Fibroblast of villous mesenchyme (primary cell): ENCODE data around the gene RPL14. TPM values are rescaled to one million over a fixed set of nuclear protein-coding genes. Genes with fewer than 3 reads are reported as not detected.

ENCODE experiments used
- DNase-seq: peaks from one replicate; pipeline ENCODE4 v3.0.0-alpha.2; 2010; ENCODE audit warnings: low read depth
- H3K4me3 ChIP-seq: 2 replicates; pipeline ENCODE4 v1.5.1; 2011; ENCODE audit warnings: low read depth, mild to moderate bottlenecking, low read length
- total RNA-seq: library from RNA; depleted of rRNA; stranded (reverse); fragments of >200 nt; gene quantifications from 2 replicates; pipeline ENCODE4 v1.2.3, GENCODE V29; 2012
- TF ChIP-seq, protein P1 (sequence below): IDR thresholded peaks from 2 replicates; pipeline ENCODE4 v1.5.1; 2012; ENCODE audit warnings: low read depth, mild to moderate bottlenecking, low read length; ENCODE audit not compliant: insufficient read depth

The RPL14 gene
- total RNA-seq, 1 donor, result 209 TPM

DNA sequence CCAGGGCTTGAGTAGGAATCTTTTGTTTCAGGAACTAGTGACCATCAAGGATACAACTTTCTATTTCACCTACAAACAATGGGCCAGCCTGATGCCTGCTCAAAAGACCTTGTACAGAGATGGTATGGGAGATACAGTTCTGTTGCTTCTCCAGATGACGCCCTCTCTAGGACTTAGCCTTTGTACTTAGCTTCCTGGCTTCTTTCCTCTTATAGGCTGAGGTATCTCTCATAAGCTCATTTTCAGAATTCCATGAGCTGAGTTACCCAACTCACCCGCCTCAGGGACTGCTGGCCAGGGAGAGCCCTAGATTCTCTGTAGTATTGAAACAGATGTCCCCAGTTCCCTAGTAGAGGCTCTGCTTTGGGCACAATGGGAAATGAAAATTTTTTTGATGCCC lies 40.1 kb downstream of the RPL14 start:
- H3K4me3 ChIP-seq, result no peak overlapping the region
- TF ChIP-seq, protein P1, sequence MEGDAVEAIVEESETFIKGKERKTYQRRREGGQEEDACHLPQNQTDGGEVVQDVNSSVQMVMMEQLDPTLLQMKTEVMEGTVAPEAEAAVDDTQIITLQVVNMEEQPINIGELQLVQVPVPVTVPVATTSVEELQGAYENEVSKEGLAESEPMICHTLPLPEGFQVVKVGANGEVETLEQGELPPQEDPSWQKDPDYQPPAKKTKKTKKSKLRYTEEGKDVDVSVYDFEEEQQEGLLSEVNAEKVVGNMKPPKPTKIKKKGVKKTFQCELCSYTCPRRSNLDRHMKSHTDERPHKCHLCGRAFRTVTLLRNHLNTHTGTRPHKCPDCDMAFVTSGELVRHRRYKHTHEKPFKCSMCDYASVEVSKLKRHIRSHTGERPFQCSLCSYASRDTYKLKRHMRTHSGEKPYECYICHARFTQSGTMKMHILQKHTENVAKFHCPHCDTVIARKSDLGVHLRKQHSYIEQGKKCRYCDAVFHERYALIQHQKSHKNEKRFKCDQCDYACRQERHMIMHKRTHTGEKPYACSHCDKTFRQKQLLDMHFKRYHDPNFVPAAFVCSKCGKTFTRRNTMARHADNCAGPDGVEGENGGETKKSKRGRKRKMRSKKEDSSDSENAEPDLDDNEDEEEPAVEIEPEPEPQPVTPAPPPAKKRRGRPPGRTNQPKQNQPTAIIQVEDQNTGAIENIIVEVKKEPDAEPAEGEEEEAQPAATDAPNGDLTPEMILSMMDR, result no peak
- DNase-seq, result no peak

DNA sequence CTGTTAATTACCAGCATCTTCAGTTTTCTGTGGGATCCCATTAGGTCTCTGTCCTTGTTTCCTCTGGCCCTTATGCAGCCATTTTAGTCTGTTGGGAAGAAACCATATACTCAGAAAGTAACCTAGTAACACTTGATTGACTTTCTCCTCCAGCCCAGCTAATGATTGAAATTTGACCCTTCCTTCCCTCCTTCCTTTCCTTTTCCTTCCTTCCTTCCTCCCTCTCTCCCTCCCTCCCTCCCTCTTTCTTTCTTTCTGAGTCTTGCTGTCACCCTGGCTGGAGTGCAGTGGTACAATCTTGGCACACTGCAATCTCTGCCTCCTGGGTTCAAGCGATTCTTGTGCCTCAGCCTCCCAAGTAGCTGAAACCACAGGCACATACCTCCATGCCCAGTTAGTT lies 42.8 kb downstream of the RPL14 start:
- no peak overlapping the region for H3K4me3 ChIP-seq
- DNase-seq, result no peak
- TF ChIP-seq, protein P1, result no peak

DNA sequence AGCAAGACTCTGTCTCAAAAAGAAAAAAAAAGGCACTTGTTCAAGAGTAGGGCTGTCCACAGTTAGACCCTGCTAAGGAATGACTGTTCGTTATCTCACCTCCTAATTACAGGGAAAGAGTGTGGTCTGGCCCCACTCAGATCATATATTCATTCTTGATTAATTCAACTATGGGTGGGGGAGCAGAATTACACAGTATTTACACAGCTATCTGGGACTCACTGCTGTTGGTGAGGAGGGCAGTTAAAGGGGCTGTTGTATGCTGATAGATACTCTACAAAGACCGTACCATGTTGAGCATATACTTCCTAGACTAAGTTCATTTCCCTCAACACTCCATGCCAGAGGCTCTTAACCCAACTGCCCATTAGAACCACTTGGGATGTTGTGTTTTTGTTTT lies 44.9 kb downstream of the RPL14 start:
- DNase-seq, result no peak
- TF ChIP-seq, protein P1, result no peak
- no peak overlapping the region for H3K4me3 ChIP-seq

DNA sequence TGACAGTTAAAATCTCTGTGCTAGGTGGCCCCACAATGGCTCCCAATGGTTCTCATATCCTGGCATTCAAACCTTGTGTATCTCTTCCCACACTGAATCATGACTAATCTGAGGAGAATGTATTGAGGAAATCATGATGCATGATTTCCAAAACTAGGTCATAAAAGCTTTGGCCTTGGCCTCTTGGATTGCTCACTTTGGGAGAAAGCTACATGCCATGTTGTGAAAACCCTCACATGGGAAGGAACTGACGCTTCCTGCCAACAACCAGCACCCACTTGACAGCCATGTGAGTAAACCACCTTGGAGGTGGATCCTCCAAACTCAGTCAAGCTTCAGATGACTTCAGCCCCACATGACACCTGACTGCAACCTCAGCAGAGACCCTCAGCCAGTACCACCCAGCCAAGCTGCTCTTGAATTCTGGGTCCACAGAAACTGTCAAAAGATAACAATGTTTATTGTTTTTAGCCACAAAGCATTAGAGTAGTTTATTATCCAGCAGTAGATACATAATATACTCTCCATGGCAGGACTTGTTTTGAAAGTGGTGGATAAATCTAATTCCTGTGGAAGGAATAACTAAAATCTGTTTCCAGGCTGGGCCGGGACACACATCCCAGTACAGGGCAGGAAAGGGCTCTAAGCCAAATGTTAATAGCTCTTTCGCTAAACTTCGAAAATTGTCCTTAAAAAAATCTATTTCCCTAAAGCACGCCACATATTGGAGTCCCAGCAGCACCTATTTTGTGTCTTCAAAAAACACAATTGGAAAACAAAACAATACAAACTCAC lies 47.7 kb downstream of the RPL14 start:
- peak; percentile 99 for DNase-seq
- H3K4me3 ChIP-seq, result no peak overlapping the region
- TF ChIP-seq, protein P1, result no peak

DNA sequence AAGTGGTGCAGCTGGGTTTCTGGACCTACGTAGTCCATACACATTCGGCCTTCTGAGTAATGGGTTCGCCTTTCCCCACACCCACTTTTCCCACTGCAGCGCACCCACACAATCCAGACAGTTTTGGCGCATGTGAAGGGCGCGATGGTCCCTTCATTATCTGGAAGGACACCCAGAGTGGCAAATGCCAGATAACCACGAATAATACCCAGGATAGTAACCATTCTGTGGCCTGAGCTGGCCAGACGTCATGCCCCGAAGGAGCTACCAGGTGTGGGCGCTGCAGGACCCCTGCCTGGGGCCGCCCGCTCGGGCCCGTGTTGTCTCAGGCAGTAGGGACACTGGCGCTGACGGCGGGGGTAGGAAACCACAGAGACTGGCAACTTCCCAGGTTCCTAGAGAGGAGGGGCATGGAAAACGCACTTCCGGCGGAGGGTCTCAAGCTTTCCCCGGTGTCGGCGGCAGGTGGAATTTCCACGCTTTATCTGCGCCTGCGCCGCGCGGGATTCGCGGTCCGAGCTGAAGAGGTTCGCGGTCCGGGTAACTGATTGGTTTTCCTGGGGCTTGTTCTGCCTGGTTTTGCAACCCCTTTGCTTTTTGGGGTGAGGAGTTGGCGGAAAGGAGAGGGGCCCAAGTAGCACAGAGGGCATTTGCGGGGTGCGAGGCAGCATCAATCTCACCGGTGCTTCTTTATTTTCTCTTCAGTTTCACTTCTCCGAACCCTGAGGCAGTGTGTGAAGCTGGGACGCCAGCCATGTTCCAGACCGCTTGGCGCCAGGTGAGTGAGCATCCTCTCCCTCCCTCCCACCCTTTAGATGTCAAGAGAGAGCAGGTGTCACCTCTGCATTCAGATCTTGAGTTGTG lies 48.7 kb downstream of the RPL14 start, which contains the start of gene ZNF620:
Gene ZNF620, plus strand, starts transcription at position 441 of the 864 bp plus-strand sequence. Its CDS starts 314 bp downstream, at position 755.
- peak within 1 kb of the TSS; percentile 62 for H3K4me3 ChIP-seq
- TF ChIP-seq, protein P1, result peak; percentile 35
- peak; percentile 73 for DNase-seq

DNA sequence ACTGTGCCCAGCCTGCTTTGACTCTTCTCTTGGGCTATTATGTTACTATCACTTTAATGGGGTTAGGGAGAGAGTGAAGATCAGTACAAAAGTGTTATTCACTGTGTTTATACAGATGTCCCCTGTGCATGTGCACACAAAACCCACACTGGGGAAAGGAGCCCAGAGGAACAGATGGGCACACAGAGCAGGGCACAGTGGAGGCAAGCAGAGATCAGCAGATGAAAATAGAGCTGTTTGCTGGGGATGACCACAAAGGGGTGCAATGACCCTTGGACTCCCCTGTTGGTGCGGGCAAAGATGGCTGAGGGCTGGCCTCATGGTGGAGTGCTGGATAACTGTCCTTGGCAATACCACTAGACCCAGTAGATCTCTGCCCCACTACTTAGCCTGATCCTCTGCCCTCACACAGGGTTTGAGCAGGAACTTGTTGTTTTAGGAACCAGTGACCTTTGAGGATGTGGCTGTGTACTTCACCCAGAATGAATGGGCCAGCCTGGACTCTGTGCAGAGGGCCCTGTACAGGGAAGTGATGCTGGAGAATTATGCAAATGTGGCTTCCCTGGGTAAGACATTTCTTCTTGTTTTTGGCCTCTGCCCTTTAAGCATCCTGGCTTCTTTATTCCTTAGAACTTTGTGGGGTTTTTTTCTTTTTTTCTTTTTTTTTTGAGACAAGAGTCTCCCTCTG lies 54.0 kb downstream of the RPL14 start:
- DNase-seq, result no peak
- no peak overlapping the region for H3K4me3 ChIP-seq
- TF ChIP-seq, protein P1, result no peak
